Measurements from ENCODE around the gene XPO6.

XPO6 gene

GRCh38 chr16:28108590-28109247, 103.0 kb downstream of the XPO6 start:
- DNase-seq = no peak

GRCh38 chr16:28107232-28107631, 104.5 kb downstream of the XPO6 start:
- no peak for DNase-seq

GRCh38 chr16:28106467-28107215, 105.1 kb downstream of the XPO6 start:
- peak; percentile 28 for DNase-seq

GRCh38 chr16:28105954-28106353, 105.8 kb downstream of the XPO6 start:
- DNase-seq = no peak

- DNase-seq = no peak
Measured at GRCh38 chr16:28105297-28105696, 106.5 kb downstream of the XPO6 start.

GRCh38 chr16:28104404-28104803, 107.4 kb downstream of the XPO6 start:
- no peak for DNase-seq

- DNase-seq = no peak
Measured at GRCh38 chr16:28103516-28104170, 108.1 kb downstream of the XPO6 start.

- DNase-seq = no peak
Measured at GRCh38 chr16:28101533-28101890, 110.3 kb downstream of the XPO6 start.

- DNase-seq = no peak
Measured at GRCh38 chr16:28100810-28101532, 110.8 kb downstream of the XPO6 start.

- DNase-seq = no peak
Measured at GRCh38 chr16:28098959-28099945, 112.5 kb downstream of the XPO6 start.

- DNase-seq = no peak
Measured at GRCh38 chr16:28098171-28098958, 113.4 kb downstream of the XPO6 start.

GRCh38 chr16:28096983-28097899, 114.5 kb downstream of the XPO6 start:
- no peak for DNase-seq

- no peak for DNase-seq
Measured at GRCh38 chr16:28093385-28093725, 118.4 kb downstream of the XPO6 start.

GRCh38 chr16:28092721-28093384, 118.9 kb downstream of the XPO6 start:
- DNase-seq = no peak

- DNase-seq = no peak
Measured at GRCh38 chr16:28091656-28092055, 120.1 kb downstream of the XPO6 start.

GRCh38 chr16:28090646-28091377, 121.0 kb downstream of the XPO6 start:
- DNase-seq = no peak

- no peak for DNase-seq
Measured at GRCh38 chr16:28089992-28090365, 121.8 kb downstream of the XPO6 start.

GRCh38 chr16:28089205-28089991, 122.4 kb downstream of the XPO6 start:
- no peak for DNase-seq

Measured in NCI-H748 treated with DMSO at 0.1 percent for 48 hours (cell line).